HG02852 (cell line): ENCODE measurements around the gene TNIP2.
"Not testable (repeated sequence)": the region's sequence is repeated elsewhere in the genome, so short reads cannot be mapped to it uniquely, and the experiment has no call there.

Source experiments
- ATAC-seq: cut with Tn5 transposase; IDR thresholded peaks from one replicate; pipeline ENCODE4 v1.9.1; 2021; ENCODE audit warnings: mild to moderate bottlenecking, moderate library complexity; ENCODE audit not compliant: unreplicated experiment

TNIP2 gene

GRCh38 chr4:2794486-2795299, 38.6 kb upstream of the TNIP2 start:
- no peak for ATAC-seq

- ATAC-seq = no peak
These were observed 37.7 kb upstream of the TNIP2 start for GRCh38 chr4:2793586-2794485.

- no peak for ATAC-seq
These were observed 36.8 kb upstream of the TNIP2 start, which contains the start of gene SH3BP2 for GRCh38 chr4:2792711-2793585. Gene SH3BP2 (plus strand): TSS chr4:2793085. CDS start chr4:2820618, 27,533 bp downstream.

GRCh38 chr4:2792396-2792710, 36.2 kb upstream of the TNIP2 start:
- ATAC-seq = no peak

- ATAC-seq = no peak
These were observed 35.6 kb upstream of the TNIP2 start for GRCh38 chr4:2791518-2792395.

- ATAC-seq = no peak
These were observed 34.7 kb upstream of the TNIP2 start for GRCh38 chr4:2790583-2791517.

GRCh38 chr4:2789793-2790582, 33.9 kb upstream of the TNIP2 start:
- no peak for ATAC-seq

- no peak for ATAC-seq
These were observed 33.2 kb upstream of the TNIP2 start for GRCh38 chr4:2789351-2789750.

GRCh38 chr4:2788532-2789103, 32.5 kb upstream of the TNIP2 start:
- no peak for ATAC-seq

- no peak for ATAC-seq
These were observed 32.0 kb upstream of the TNIP2 start for GRCh38 chr4:2788101-2788500.

GRCh38 chr4:2787230-2788100, 31.3 kb upstream of the TNIP2 start:
- peak; percentile 70 for ATAC-seq

- no peak for ATAC-seq
These were observed 30.7 kb upstream of the TNIP2 start for GRCh38 chr4:2786794-2787229.

- no peak for ATAC-seq
These were observed 30.1 kb upstream of the TNIP2 start for GRCh38 chr4:2786152-2786671.

GRCh38 chr4:2785613-2786012, 29.5 kb upstream of the TNIP2 start:
- ATAC-seq = no peak

GRCh38 chr4:2783790-2784189, 27.7 kb upstream of the TNIP2 start:
- ATAC-seq = no peak

GRCh38 chr4:2781911-2782310, 25.8 kb upstream of the TNIP2 start:
- ATAC-seq = no peak

GRCh38 chr4:2780643-2781042, 24.5 kb upstream of the TNIP2 start:
- ATAC-seq = not testable (repeated sequence)
